Measurements from ENCODE around the gene TLE4.

DNA sequence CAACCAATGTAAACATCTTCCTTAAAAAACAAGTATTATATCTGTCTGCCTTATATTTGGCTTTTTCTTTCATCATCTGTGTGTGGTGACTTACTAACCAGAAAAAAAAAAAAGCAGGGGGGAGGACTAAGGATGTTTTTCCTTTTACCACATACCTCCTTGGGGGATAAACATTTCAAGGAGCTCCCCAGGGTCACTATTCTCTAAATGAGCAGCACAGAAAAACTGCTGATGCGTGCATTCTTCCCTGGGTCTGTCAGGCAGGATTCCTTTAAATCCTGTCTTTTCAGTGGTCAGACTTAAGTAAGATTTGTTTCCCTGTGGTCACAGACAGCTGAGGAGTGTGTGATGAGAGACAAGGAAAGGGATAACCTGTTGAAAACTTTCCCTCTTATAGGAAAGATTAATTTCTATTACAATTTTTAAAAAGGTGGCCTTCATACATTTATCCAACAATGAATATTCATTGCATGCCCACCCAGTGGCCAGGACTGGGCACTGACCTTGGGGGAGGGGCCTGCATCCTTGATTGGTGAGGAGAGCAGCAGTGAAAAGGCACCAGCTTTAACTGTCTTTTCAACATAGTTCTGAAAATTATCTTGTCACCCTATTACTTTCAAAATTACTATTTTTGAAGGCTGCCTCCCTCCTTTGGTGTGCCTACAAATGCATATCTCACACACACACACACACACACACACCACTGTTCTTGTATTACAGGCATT is 123.1 kb downstream of the TLE4 start:
- TF ChIP-seq, protein P1, sequence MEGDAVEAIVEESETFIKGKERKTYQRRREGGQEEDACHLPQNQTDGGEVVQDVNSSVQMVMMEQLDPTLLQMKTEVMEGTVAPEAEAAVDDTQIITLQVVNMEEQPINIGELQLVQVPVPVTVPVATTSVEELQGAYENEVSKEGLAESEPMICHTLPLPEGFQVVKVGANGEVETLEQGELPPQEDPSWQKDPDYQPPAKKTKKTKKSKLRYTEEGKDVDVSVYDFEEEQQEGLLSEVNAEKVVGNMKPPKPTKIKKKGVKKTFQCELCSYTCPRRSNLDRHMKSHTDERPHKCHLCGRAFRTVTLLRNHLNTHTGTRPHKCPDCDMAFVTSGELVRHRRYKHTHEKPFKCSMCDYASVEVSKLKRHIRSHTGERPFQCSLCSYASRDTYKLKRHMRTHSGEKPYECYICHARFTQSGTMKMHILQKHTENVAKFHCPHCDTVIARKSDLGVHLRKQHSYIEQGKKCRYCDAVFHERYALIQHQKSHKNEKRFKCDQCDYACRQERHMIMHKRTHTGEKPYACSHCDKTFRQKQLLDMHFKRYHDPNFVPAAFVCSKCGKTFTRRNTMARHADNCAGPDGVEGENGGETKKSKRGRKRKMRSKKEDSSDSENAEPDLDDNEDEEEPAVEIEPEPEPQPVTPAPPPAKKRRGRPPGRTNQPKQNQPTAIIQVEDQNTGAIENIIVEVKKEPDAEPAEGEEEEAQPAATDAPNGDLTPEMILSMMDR (optimal IDR thresholded peaks at IDR 0.05 in 1 of 3, IDR thresholded peaks at IDR 0.05 in 1 of 3, conservative IDR thresholded peaks at IDR 0.05 in 1 of 3; ENCODE audit: extremely low read depth in 1 of 3, insufficient read depth in 2 of 3, low read length in 3 of 3): no peak
- TF ChIP-seq EZH2 (IDR thresholded peaks at IDR 0.05; ENCODE audit: low read length): no peak

Data from keratinocyte (primary cell).